Measurements from ENCODE around the gene MRPL38.
"Not testable (repeated sequence)": the region's sequence is repeated elsewhere in the genome, so short reads cannot be mapped to it uniquely, and the experiment has no call there.

Gene MRPL38

DNA sequence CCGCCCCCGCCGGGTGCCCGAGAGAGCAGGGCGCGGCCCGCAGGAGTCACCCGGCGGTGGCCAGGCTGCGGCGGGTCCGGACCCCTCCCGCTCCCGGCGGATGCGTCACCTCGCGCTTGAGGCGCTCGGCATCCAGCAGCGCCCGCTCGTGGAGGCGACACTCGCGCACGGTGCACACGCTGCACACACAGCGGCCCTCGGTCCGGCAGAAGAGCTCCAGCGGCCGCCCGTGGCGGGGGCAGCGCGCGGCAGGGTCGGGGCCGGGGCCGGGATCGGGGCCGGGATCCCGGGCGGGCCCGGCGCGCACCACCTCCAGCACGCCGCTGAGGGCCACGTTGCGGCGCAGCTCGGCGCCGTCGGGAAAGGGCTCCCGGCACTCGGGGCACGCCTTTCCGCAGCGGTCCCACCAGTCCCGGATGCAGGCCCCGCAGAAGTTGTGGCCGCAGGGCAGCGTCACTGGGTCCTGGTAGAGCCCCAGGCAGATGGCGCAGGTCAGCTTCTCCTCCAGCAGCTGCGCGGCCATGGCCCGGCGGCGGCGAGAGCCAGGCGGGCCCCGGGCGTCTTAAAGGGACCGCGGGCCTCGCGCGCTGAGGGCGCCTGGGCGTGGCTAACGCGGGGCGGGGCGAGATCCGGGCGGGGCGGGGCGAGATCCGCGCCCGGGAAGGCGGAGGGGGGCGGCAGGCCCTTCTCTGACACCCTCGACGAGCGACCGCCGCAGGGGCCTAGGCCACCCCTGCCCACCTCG is 8.1 kb downstream of the MRPL38 start, which contains the start of gene TRIM65:
Gene TRIM65, minus strand, starts transcription at position 537 of the 745 bp plus-strand sequence. Its CDS starts 14 bp downstream, at position 523.
- DNase-seq (ENCODE audit: low read depth) = peak; percentile 74

DNA sequence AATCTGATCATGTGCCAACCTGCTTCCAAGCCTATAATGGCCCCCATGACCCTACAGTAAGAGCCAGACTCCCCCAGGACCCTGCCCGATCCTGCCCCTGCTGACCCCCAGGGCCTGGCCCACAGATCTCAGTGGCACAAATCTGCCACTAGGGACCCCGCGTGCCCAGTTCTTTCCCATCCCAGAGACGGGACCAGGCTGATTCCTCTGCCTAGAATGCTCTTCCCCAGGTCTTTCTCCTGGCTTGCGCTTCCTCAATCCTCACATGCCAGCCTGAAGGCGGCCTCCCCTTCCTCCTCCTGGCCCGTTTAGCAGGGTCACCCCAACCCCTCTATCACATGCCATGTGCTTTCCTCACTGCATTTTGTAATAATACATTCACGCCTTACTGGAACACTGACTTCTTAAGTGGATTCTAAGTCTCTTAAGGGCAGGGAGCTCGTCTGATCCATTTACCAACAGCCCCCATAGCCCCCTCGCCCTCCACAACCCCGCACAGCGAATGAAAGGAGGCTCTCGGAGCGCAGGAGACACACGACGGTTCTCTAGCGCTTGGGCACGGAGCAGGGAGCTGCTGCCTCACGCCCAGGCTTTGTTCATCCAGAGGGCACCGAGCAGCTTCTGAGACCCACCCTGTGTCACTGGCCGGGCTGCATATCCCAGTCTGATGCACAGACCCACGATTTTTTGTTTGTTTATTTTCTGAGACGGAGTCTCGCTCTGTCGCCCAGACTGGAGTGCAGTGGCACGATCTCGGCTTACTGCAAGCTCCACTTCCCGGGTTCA is 9.1 kb downstream of the MRPL38 start:
- DNase-seq (ENCODE audit: low read depth) = no peak

DNA sequence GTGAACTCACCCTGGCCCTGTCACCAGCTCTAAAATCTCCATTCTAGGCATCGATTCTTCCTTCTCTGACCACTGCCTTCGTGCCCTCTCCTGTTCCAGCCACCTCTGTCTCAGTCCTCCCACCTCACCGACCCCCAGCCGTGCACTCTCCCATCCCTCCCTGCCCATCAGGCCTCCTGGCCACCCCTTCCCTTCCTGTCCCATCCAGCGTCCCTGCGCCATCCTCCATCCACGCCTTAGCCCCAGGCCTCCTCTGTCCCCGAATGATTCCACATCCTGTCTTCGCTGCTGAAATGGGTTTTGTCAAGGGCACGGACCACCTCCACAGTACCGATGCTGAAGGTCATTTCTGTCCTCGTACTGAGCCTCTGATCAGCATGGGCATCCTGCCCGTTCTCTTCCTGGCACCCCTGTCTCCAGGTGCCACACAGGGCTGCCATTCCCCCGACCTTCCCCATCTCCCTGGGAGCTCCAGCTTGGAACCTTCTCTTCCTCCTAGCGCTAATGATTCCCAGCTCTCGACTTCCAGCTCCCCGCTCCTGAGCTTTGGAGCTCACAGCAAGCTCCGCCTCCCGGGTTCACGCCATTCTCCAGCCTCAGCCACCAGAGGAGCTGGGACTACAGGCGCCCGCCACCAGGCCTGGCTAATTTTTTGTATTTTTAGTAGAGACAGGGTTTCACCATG is 10.5 kb downstream of the MRPL38 start:
- DNase-seq (ENCODE audit: low read depth) = no peak

DNA sequence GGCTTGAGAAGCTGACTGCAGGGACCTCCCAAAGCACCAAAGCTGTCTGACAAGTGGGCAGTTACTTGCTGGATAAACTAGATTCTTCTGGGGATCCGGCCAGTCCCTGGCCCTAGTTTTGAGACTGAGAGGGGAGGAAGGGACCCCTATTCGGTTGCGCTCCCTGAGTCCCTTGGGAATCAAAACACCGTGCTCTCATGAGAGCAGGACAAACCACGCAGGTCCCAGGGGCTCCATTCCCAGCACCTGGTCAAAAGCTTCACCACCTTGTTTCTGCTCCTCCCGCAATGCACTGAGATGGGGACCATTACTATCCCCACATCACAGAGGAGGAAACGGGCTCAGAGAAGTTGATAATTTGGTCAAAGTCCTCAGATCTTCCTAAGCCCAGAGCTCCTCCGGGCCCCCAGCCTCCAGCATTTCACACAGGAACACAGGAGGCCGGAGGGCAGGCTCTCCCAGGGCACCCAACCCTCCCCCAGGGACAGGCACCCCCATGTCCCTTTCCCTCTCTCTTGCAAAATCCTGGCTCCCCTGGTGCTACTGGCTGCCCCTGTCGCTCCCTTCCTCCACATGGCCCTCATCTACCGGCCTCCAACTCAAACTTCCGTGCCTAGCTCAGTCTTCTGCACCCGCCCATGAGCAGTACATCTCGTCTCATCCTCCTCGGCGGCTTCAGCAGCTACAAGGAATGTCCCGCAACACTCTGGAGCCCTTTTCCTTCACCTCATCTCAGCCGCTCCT is 11.2 kb downstream of the MRPL38 start:
- DNase-seq (ENCODE audit: low read depth) = no peak

- DNase-seq (ENCODE audit: low read depth) = no peak
Measured at GRCh38 chr17:75892556-75893224, 12.0 kb downstream of the MRPL38 start.

GRCh38 chr17:75891605-75892555 is 12.8 kb downstream of the MRPL38 start:
- no peak for DNase-seq (ENCODE audit: low read depth)

DNA sequence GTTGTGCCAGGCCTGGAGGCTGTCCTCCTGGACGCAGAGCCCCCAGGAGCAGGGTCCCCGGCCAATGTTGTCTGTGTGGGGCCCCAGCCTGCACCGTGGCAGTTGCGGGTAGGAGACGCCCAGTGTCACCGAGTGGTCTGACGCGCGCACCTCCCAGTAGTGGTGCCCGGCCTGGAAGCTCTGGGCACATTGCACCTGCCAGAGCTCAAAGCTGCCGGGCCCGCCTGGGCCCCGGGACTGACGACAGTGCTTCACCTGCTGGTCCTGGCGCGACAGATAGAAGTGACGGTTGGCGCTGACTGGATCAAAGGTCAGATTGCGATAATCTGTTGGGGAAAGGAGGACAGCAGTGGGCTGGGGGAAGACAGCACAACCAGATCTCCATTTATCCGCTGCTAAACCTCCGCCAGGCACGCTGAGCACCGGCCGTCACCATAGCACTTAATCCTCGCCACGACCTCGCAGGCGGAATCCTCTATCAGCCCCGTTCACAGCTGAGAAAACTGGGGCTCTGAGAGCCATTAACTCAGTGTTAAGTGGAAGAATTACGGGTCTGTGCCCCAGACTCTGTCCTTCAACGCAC is 13.6 kb downstream of the MRPL38 start:
- DNase-seq (ENCODE audit: low read depth) = no peak

GRCh38 chr17:75889454-75889853 is 15.2 kb downstream of the MRPL38 start:
- DNase-seq (ENCODE audit: low read depth) = no peak

DNA sequence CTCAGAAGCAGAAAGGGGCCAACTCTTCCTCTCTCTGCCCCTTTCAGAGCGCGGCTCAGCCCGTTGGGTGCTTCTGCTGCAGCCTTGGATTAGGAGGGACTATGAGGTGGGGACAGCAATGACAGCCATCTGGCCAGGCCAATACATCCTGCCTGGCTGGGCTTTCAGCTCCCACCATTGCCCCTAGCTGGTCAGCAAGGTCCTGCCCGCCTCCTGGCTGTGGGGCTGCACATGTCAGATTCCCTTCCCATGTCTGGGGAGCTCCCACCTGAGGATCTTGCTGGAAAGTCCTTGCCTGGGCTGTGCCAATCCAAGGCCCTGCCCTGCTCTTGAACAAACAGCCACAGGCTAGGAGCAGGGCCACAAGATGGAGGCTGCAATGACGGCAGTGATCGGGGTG is 16.2 kb downstream of the MRPL38 start:
- no peak for DNase-seq (ENCODE audit: low read depth)

DNA sequence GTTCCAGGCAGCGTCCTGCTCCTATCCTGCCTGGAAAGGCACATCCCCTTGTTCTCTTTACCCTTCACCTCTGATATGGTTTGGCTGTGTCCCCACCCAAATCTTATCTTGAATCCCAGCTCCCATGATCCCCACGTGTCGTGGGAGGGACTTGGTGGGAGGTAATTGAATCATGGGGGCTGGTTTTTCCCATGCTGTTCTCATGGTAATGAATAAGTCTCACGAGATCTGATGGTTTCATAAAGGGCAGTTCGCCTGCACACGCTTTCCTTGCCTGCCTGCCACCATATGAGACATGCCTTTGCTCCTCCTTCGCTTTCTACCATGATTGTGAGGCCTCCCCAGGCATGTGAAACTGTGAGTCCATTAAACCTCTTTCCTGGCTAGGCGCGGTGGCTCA is 18.8 kb downstream of the MRPL38 start:
- not testable (repeated sequence) for DNase-seq (ENCODE audit: low read depth)

DNA sequence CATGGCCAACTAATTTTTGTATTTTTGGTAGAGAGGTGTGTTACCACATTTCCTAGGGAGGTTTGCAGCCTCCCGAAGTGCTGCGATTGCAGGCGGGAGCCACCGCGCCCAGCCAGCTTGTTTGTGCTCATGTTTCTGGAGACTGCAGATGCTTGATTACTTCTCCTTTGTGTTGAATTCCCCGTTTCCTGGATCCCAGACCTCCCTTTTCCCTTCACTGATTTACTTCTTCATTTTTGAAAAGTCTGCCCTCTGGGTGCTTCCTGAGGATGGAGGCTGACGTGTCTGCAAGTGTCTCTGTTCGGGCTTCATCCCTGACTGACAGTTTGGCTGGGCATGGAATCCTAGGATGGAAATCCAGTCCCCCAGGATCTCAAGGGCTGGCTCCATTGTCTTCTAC is 19.3 kb downstream of the MRPL38 start:
- DNase-seq (ENCODE audit: low read depth) = no peak

DNA sequence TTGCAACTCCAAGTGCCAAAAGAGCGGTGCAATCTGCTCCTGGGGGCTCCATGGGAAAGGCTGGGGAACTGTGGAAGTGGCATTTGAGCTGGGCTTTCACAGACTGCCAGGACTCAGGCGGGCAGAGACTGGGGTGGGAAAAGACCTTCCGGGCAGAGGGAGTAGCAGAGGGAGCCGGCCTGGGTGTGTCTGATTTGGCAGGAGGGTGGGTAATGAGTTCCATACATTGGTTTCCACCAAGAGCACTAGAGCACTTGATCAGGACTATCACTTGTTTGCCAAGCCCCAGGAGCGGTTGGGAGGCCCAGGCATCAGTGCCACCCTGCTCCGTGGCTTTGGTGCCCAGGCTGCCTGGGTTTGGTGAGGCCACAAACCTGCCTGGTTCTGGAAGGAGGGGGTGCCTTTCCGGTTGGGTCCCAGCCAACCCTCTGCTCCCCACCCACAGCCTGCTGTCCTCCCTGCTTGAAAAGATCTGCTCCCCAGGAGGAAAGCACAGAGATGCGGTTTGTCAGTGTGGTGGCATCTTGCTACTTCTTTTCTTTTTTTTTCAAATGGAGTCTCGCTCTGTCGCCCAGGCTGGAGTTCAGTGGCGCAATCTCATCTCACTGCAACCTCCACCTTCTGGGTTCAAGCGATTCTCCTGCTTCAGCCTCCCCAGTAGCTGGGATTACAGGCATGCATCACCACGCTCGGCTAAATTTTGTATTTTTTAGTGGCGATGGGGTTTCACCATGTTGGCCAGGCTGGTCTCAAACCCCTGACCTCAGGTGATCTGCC is 22.8 kb downstream of the MRPL38 start:
- no peak for DNase-seq (ENCODE audit: low read depth)

DNA sequence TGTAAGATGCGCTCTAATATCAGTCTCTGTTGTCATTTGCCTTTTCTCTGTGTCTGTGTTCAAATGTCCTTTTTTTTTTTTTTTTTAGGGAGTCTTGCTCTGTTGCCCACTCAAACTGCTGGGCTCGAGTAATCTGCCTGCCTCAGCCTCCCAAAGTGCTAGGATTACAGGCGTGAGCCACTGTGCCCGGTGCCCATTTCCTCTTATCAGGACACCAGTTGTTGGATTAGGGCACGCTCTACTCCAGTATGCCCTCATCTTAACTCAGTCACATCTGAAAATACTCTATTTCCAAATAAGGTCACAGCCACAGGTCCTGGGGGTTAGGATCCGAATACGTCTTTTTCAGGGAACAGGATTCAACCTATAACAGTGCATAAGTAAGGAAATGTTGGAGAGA is 24.4 kb downstream of the MRPL38 start:
- DNase-seq (ENCODE audit: low read depth) = no peak

DNA sequence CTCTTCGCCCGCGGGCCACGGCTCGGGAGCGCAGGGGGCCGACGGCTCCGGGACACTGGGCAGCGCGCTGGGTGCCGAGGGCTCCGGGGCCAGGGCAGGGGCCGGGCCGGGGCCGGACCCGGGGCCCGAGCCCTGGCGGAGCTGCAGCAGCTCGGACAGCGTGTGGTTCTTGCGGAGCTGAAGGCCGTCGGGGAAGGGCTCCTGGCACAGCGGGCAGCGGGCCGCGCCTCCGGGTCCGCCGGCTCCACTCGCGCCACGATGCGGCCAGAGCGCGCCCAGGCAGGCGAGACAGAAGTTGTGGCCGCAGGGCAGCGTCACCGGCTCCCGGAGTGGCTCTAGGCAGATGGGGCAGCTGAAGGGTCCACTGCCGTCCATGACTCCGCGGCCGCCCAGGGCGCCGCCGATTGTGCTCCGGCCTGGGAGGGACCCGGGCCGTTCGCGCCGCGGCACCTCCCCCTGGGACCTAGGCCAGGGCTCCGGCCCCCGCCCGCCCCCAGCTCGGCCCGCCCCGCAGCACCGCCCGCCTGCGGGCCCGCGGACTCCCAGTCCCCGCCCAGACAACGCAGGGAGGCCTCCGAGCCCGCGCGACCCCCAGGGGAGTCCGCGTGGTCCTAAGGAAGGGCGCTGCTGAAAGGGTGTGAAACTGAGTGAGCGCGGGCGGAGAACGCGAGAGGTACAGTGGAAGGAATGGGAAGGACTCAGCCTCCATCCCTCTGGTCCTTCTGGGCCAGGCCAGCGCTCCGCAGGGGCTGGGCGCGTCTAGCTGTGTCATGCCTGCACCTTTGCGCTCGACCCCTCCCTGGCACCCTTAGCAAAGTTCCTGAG is 26.3 kb downstream of the MRPL38 start, which contains the start of gene TRIM47:
Gene TRIM47, minus strand, starts transcription at position 408 of the 825 bp plus-strand sequence. Its CDS starts 33 bp downstream, at position 375.
- DNase-seq (ENCODE audit: low read depth) = no peak

- no peak for DNase-seq (ENCODE audit: low read depth)
Measured at GRCh38 chr17:75877752-75878173, 26.9 kb downstream of the MRPL38 start.

DNA sequence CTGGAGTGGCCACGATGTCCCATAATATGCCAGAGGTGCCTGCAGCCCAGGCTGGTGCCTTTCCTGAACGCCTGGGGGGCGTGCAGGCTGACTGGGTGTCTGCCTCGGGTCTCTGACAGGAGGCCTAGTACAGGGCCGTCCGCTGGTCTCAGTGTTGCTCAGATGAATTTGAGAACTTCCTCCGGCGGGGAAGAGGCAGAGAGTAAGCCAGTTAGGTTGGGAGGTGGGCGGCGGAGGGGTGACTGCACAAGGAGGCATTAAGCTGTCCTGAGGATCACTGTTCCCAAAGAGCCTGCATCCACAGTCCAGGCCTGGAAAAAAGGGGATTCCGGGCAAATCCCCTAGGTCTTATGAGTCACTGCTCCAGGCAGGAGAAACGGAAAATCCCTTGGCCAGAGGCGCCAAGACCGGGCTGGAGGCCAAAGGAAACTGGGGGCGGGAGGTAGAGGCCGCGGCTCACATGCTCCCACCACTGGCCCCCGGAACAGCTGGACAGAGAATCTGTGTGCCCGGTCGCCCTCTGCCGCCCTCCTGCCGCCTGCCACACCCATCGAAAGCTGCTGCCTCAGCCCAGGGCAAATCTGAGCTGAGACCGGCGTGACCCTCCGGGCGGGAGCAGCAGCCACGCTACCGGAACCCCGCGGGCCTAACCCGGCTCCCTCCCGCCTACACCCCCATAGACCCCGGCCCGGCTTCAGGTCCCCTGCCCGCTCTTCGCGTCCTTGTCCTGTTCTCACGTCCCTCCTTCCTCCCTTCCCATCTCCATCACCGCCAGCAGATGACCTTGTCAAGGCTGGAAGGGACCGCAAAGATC is 27.5 kb downstream of the MRPL38 start:
- no peak for DNase-seq (ENCODE audit: low read depth)

All from stimulated activated CD8-positive, alpha-beta memory T cell treated with anti-CD3 and anti-CD28 coated beads, Interleukin-4, amount 100 ng/mL, for 24 hours (primary cell).